ENCODE data around the gene NUCKS1.
A peak's percentile ranks its signal among the peaks of the same experiment; 100 is the strongest.

NUCKS1 gene

GRCh38 chr1:205693421-205693991 is 56.5 kb downstream of the NUCKS1 start:
- no peak for DNase-seq

GRCh38 chr1:205692423-205692822 is 57.6 kb downstream of the NUCKS1 start:
- no peak for DNase-seq

GRCh38 chr1:205690122-205690756 is 59.7 kb downstream of the NUCKS1 start:
- DNase-seq: no peak

GRCh38 chr1:205689479-205689878 is 60.5 kb downstream of the NUCKS1 start:
- no peak for DNase-seq

- no peak for DNase-seq
These were observed 61.6 kb downstream of the NUCKS1 start for GRCh38 chr1:205688171-205689080.

GRCh38 chr1:205687242-205687641 is 62.7 kb downstream of the NUCKS1 start:
- DNase-seq: no peak

GRCh38 chr1:205681364-205681763 is 68.6 kb downstream of the NUCKS1 start:
- DNase-seq: no peak

GRCh38 chr1:205680073-205680851 is 69.7 kb downstream of the NUCKS1 start, which contains the start of gene SLC45A3:
TSS of gene SLC45A3 (minus strand) at chr1:205680509. CDS start at chr1:205664656, 15,853 bp downstream.
- peak; percentile 53 for DNase-seq

- no peak for DNase-seq
These were observed 71.5 kb downstream of the NUCKS1 start for GRCh38 chr1:205678286-205679111.

GRCh38 chr1:205677167-205677566 is 72.8 kb downstream of the NUCKS1 start:
- no peak for DNase-seq

GRCh38 chr1:205676597-205676996 is 73.4 kb downstream of the NUCKS1 start:
- no peak for DNase-seq

GRCh38 chr1:205676002-205676401 is 74.0 kb downstream of the NUCKS1 start:
- no peak for DNase-seq

- no peak for DNase-seq
These were observed 74.7 kb downstream of the NUCKS1 start for GRCh38 chr1:205675247-205675646.

- no peak for DNase-seq
These were observed 77.0 kb downstream of the NUCKS1 start for GRCh38 chr1:205672970-205673369.

- no peak for DNase-seq
These were observed 77.5 kb downstream of the NUCKS1 start for GRCh38 chr1:205672395-205672889.

- no peak for DNase-seq
These were observed 79.2 kb downstream of the NUCKS1 start for GRCh38 chr1:205670611-205671430.

GRCh38 chr1:205670150-205670446 is 79.9 kb downstream of the NUCKS1 start:
- DNase-seq: no peak

- no peak for DNase-seq
These were observed 80.4 kb downstream of the NUCKS1 start for GRCh38 chr1:205669341-205670149.

GRCh38 chr1:205668951-205669340 is 81.0 kb downstream of the NUCKS1 start:
- no peak for DNase-seq
